HepG2 (cell line): ENCODE results near the gene EFS. TPM values are rescaled to one million over a fixed set of nuclear protein-coding genes. Genes with fewer than 3 reads are reported as not detected.

Source experiments
- CHD2 ChIP-seq: IDR thresholded peaks from 2 replicates; pipeline ENCODE4 v1.6.1; 2011; ENCODE audit warnings: low read depth, low read length, improper control_type of control experiment
- EEA1 ChIP-seq: sonication (generic); formaldehyde crosslinking; IDR thresholded peaks from 2 replicates; pipeline ENCODE4 v1.5.1; 2020; ENCODE audit warnings: mild to moderate bottlenecking, missing genetic modification reagents, borderline replicate concordance
- FIP1L1 ChIP-seq: fragments of 200-400 bp; formaldehyde crosslinking; IDR thresholded peaks from 2 replicates; pipeline ENCODE4 v1.6.1; 2018; ENCODE audit warnings: low read depth, mild to moderate bottlenecking, low read length, moderate library complexity, borderline replicate concordance; ENCODE audit not compliant: insufficient read depth
- HOXA3 ChIP-seq: sonication (generic); formaldehyde crosslinking; IDR thresholded peaks from 2 replicates; pipeline ENCODE4 v1.5.0; 2020; ENCODE audit warnings: missing genetic modification reagents
- HOXD1 ChIP-seq: sonication (generic); formaldehyde crosslinking; IDR thresholded peaks from 2 replicates; pipeline ENCODE4 v1.5.0; 2020; ENCODE audit warnings: missing genetic modification reagents
- MAFG ChIP-seq: sonication (generic); formaldehyde crosslinking; IDR thresholded peaks from 2 replicates; pipeline ENCODE4 v1.5.1; 2020; ENCODE audit warnings: mild to moderate bottlenecking, missing genetic modification reagents
- MTF1 ChIP-seq: sonication (generic); formaldehyde crosslinking; IDR thresholded peaks from 2 replicates; pipeline ENCODE4 v1.5.0; 2020; ENCODE audit warnings: missing genetic modification reagents
- NCOA5 ChIP-seq: sonication (generic); formaldehyde crosslinking; IDR thresholded peaks from 2 replicates; pipeline ENCODE4 v1.4.0; 2020; ENCODE audit warnings: missing genetic modification reagents
- NCOR1 ChIP-seq: fragments of 200-600 bp; sonication (generic); IDR thresholded peaks from 2 replicates; pipeline ENCODE4 v1.7.0; 2017; ENCODE audit warnings: antibody characterized with exemption, low read length, borderline replicate concordance
- NKX3-1 ChIP-seq: sonication (generic); formaldehyde crosslinking; IDR thresholded peaks from 2 replicates; pipeline ENCODE4 v1.5.0; 2020; ENCODE audit warnings: missing genetic modification reagents
- RNF2 ChIP-seq: fragments of 450-650 bp; conservative IDR thresholded peaks from 2 replicates; pipeline ENCODE4 v1.6.1; 2016; ENCODE audit warnings: low read depth
- TAF15 ChIP-seq: fragments of 200-400 bp; formaldehyde crosslinking; IDR thresholded peaks from one replicate; pipeline ENCODE4 v1.6.1; 2018; ENCODE audit warnings: mild to moderate bottlenecking, low read depth, low read length; ENCODE audit not compliant: poor library complexity, severe bottlenecking
- TFE3 ChIP-seq: IDR thresholded peaks from 2 replicates; pipeline ENCODE4 v1.6.1; 2016
- ZNF333 ChIP-seq: sonication (generic); formaldehyde crosslinking; IDR thresholded peaks from 2 replicates; pipeline ENCODE4 v1.4.0; 2020; ENCODE audit warnings: mild to moderate bottlenecking, missing genetic modification reagents, borderline replicate concordance
- ZNF460 ChIP-seq: sonication (generic); formaldehyde crosslinking; IDR thresholded peaks from 2 replicates; pipeline ENCODE4 v1.5.1; 2020; ENCODE audit warnings: missing genetic modification reagents, mild to moderate bottlenecking, borderline replicate concordance
- ZNF589 ChIP-seq: sonication (generic); formaldehyde crosslinking; conservative IDR thresholded peaks from 2 replicates; pipeline ENCODE4 v1.8.0; 2022; ENCODE audit warnings: mild to moderate bottlenecking, moderate library complexity, missing genetic modification reagents
- ZNF7 ChIP-seq: IDR thresholded peaks from 2 replicates; pipeline ENCODE4 v1.6.1; 2016; ENCODE audit warnings: missing biosample characterization, missing genetic modification reagents
- ZNF720 ChIP-seq: sonication (generic); formaldehyde crosslinking; IDR thresholded peaks from 2 replicates; pipeline ENCODE4 v1.4.0; 2020; ENCODE audit warnings: missing genetic modification reagents
- polyA plus RNA-seq, 8 experiments: library from polyadenylated mRNA; depleted of rRNA in 3 of 8; stranded (reverse) in 7 of 8; unstranded in 1 of 8; fragments of >200 nt; fragmentation: Illumina TruSeq in 4 of 8; extraction: Trizol in 4 of 8; gene quantifications; 2 replicates each; pipeline versions ENCODE4 v1.2.1 to v1.2.3, GENCODE V29; 2011 to 2016; ENCODE audit warnings: low read depth in 4 of 8, missing spikeins in 1 of 8, mixed read lengths in 1 of 8; ENCODE audit not compliant: insufficient read depth in 1 of 8
- total RNA-seq, 5 experiments: library from RNA; depleted of rRNA; stranded (reverse); fragments of >200 nt; fragmentation: Illumina TruSeq; extraction: Trizol; gene quantifications; 2 replicates each; pipeline ENCODE4 v1.2.3, GENCODE V29; 2016; ENCODE audit warnings: low read depth in 1 of 5
- TF ChIP-seq, protein P1 (sequence below): sonication (generic); formaldehyde crosslinking; IDR thresholded peaks from 2 replicates; pipeline ENCODE4 v1.5.0; 2020; ENCODE audit warnings: mild to moderate bottlenecking, missing genetic modification reagents
- TF ChIP-seq, protein P2 (sequence below): IDR thresholded peaks from 2 replicates; pipeline ENCODE4 v1.6.1; 2018; ENCODE audit warnings: missing genetic modification reagents
- TF ChIP-seq, protein P3 (sequence below): sonication (generic); formaldehyde crosslinking; IDR thresholded peaks from 2 replicates; pipeline ENCODE4 v1.8.0; 2022; ENCODE audit warnings: mild to moderate bottlenecking, missing genetic modification reagents
- TF ChIP-seq, protein P4 (sequence below): sonication (generic); formaldehyde crosslinking; IDR thresholded peaks from 2 replicates; pipeline ENCODE4 v1.4.0; 2020; ENCODE audit warnings: missing genetic modification reagents, borderline replicate concordance

The EFS gene
- total and polyA plus RNA-seq, 2 of the 13 experiments (the other 11 are each of a cell fraction or from before 2014, with no cell fraction given) = not detected

DNA sequence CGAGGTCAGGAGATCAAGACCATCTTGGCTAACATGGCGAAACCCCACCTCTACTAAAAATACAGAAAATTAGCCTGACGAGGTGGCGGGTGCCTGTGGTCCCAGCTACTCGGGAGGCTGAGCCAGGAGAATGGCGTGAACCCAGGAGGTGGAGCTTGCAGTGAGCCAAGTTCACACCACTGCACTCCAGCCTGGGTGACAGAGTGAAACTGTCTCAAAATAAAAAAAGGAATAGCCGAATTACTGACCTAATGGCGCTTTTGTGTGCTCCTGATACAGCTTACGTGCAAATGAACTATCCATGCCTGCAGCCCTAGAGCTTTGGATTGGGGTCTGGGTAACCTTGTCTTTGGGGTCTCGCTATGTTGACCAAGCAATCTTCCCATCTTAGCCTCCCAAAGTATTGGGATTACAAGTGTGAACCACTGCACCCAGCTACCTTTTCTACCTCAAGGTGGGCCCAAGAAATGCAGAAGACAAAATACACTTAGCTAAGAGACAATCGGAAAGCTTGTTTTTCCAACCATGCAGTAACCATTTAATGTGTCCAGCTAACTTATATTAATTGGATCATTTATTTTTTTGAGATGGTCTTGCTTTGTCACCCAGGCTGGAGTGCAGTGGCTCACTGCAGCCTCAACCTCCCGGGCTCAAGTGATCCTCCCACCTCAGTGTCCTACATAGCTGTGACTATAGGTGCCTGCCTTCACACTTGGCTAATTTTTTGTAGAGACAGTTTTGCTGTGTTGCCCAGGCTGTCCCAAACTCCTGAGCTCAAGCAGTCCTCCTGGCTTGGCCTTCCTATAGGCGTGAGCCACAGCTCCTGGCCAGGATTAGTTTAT is 38.3 kb downstream of the EFS start (continued):
- no peak for TF ChIP-seq EEA1 (CRISPR knock-in tag)
- TF ChIP-seq NCOR1 = no peak
- no peak for TF ChIP-seq CHD2
- TF ChIP-seq, protein P1, sequence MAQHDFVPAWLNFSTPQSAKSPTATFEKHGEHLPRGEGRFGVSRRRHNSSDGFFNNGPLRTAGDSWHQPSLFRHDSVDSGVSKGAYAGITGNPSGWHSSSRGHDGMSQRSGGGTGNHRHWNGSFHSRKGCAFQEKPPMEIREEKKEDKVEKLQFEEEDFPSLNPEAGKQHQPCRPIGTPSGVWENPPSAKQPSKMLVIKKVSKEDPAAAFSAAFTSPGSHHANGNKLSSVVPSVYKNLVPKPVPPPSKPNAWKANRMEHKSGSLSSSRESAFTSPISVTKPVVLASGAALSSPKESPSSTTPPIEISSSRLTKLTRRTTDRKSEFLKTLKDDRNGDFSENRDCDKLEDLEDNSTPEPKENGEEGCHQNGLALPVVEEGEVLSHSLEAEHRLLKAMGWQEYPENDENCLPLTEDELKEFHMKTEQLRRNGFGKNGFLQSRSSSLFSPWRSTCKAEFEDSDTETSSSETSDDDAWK = no peak
- TF ChIP-seq, protein P2, sequence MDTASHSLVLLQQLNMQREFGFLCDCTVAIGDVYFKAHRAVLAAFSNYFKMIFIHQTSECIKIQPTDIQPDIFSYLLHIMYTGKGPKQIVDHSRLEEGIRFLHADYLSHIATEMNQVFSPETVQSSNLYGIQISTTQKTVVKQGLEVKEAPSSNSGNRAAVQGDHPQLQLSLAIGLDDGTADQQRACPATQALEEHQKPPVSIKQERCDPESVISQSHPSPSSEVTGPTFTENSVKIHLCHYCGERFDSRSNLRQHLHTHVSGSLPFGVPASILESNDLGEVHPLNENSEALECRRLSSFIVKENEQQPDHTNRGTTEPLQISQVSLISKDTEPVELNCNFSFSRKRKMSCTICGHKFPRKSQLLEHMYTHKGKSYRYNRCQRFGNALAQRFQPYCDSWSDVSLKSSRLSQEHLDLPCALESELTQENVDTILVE = 0 out of 2 replicates have a peak, but pooled peaks have one; percentile 29
- no peak for TF ChIP-seq RNF2
- no peak for TF ChIP-seq ZNF333 (CRISPR knock-in tag)
- no peak for TF ChIP-seq TFE3 (CRISPR knock-in tag)
- TF ChIP-seq MTF1 (CRISPR knock-in tag) = no peak
- TF ChIP-seq ZNF589 (CRISPR knock-in tag) = no peak
- TF ChIP-seq NCOA5 (CRISPR knock-in tag) = peak; percentile 87
- TF ChIP-seq HOXA3 (CRISPR knock-in tag) = peak; percentile 34; the same call in 1 of the 2 replicates
- TF ChIP-seq FIP1L1 = 0 out of 2 replicates have a peak, but pooled peaks have one; percentile 30
- TF ChIP-seq, protein P3, sequence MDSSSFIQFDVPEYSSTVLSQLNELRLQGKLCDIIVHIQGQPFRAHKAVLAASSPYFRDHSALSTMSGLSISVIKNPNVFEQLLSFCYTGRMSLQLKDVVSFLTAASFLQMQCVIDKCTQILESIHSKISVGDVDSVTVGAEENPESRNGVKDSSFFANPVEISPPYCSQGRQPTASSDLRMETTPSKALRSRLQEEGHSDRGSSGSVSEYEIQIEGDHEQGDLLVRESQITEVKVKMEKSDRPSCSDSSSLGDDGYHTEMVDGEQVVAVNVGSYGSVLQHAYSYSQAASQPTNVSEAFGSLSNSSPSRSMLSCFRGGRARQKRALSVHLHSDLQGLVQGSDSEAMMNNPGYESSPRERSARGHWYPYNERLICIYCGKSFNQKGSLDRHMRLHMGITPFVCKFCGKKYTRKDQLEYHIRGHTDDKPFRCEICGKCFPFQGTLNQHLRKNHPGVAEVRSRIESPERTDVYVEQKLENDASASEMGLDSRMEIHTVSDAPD (CRISPR knock-in tag) = no peak
- peak; percentile 73; the same call in 1 of the 2 replicates for TF ChIP-seq ZNF460 (CRISPR knock-in tag)
- TF ChIP-seq ZNF720 = no peak
- TF ChIP-seq ZNF7 = no peak
- no peak for TF ChIP-seq NKX3-1
- TF ChIP-seq, protein P4, sequence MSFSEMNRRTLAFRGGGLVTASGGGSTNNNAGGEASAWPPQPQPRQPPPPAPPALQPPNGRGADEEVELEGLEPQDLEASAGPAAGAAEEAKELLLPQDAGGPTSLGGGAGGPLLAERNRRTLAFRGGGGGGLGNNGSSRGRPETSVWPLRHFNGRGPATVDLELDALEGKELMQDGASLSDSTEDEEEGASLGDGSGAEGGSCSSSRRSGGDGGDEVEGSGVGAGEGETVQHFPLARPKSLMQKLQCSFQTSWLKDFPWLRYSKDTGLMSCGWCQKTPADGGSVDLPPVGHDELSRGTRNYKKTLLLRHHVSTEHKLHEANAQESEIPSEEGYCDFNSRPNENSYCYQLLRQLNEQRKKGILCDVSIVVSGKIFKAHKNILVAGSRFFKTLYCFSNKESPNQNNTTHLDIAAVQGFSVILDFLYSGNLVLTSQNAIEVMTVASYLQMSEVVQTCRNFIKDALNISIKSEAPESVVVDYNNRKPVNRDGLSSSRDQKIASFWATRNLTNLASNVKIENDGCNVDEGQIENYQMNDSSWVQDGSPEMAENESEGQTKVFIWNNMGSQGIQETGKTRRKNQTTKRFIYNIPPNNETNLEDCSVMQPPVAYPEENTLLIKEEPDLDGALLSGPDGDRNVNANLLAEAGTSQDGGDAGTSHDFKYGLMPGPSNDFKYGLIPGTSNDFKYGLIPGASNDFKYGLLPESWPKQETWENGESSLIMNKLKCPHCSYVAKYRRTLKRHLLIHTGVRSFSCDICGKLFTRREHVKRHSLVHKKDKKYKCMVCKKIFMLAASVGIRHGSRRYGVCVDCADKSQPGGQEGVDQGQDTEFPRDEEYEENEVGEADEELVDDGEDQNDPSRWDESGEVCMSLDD = no peak
- TF ChIP-seq MAFG = no peak
- no peak for TF ChIP-seq HOXD1
- no peak for TF ChIP-seq TAF15
